H9 (cell line): Measurements from ENCODE around the gene CACNA2D4. TPM values are rescaled to one million over a fixed set of nuclear protein-coding genes. Genes with fewer than 3 reads are reported as not detected.
A peak's percentile ranks its signal among the peaks of the same experiment; 100 is the strongest.

Experiments used
- DNase-seq: peaks from one replicate; pipeline ENCODE4 v3.0.0-alpha.2; 2017
- H2AFZ ChIP-seq: one replicate; pipeline ENCODE4 v1.6.1; 2013; ENCODE audit warnings: mild to moderate bottlenecking, low read length, control low read depth, moderate library complexity
- H2AK5ac ChIP-seq: 2 replicates; pipeline ENCODE4 v1.6.1; 2013; ENCODE audit warnings: low read length, control low read depth, mixed read lengths; ENCODE audit not compliant: insufficient read length
- H2BK120ac ChIP-seq: one replicate; pipeline ENCODE4 v1.6.1; 2013; ENCODE audit warnings: low read depth, mild to moderate bottlenecking, low read length, control low read depth, inconsistent platforms; ENCODE audit not compliant: poor library complexity, severe bottlenecking
- H2BK12ac ChIP-seq: 2 replicates; pipeline ENCODE4 v1.6.1; 2013; ENCODE audit warnings: low read length, control low read depth, mixed read lengths, low read depth; ENCODE audit not compliant: insufficient read length
- H2BK15ac ChIP-seq: 2 replicates; pipeline ENCODE4 v1.6.1; 2013; ENCODE audit warnings: low read depth, low read length, control low read depth
- H2BK20ac ChIP-seq: one replicate; pipeline ENCODE4 v1.6.1; 2013; ENCODE audit warnings: low read depth, mild to moderate bottlenecking, low read length, control low read depth, inconsistent platforms; ENCODE audit not compliant: poor library complexity, severe bottlenecking
- H2BK5ac ChIP-seq: 2 replicates; pipeline ENCODE4 v1.6.1; 2013; ENCODE audit warnings: low read length, control low read depth, mixed read lengths; ENCODE audit not compliant: insufficient read length
- H3K14ac ChIP-seq: 2 replicates; pipeline ENCODE4 v1.6.1; 2013; ENCODE audit warnings: low read length, control low read depth; ENCODE audit not compliant: insufficient read depth
- H3K18ac ChIP-seq: 2 replicates; pipeline ENCODE4 v1.6.1; 2013; ENCODE audit warnings: low read depth, mild to moderate bottlenecking, mixed read lengths, low read length, control low read depth; ENCODE audit not compliant: insufficient read length
- H3K23ac ChIP-seq: 2 replicates; pipeline ENCODE4 v1.6.1; 2013; ENCODE audit warnings: low read length, control low read depth, mixed read lengths, low read depth; ENCODE audit not compliant: insufficient read length
- H3K23me2 ChIP-seq: 2 replicates; pipeline ENCODE4 v1.6.1; 2013; ENCODE audit warnings: low read depth, mild to moderate bottlenecking, mixed read lengths, low read length, control low read depth; ENCODE audit not compliant: insufficient read length, poor library complexity, severe bottlenecking
- H3K27ac ChIP-seq: 2 replicates; pipeline ENCODE4 v1.5.1; 2013; ENCODE audit warnings: low read length, control low read depth, mixed read lengths, low read depth; ENCODE audit not compliant: insufficient read length
- H3K27me3 ChIP-seq: 2 replicates; pipeline ENCODE4 v1.6.1; 2013; ENCODE audit warnings: low read length, control low read depth, inconsistent platforms; ENCODE audit not compliant: insufficient read depth
- H3K4ac ChIP-seq: 2 replicates; pipeline ENCODE4 v1.6.1; 2013; ENCODE audit warnings: low read depth, mild to moderate bottlenecking, control low read depth, inconsistent platforms, low read length, moderate library complexity
- H3K4me1 ChIP-seq: 2 replicates; pipeline ENCODE4 v1.6.1; 2013; ENCODE audit warnings: low read length, control low read depth, inconsistent platforms; ENCODE audit not compliant: insufficient read depth
- H3K4me2 ChIP-seq: 2 replicates; pipeline ENCODE4 v1.6.1; 2013; ENCODE audit warnings: low read length, control low read depth, mixed read lengths; ENCODE audit not compliant: insufficient read length, insufficient read depth
- H3K56ac ChIP-seq: 2 replicates; pipeline ENCODE4 v1.6.1; 2013; ENCODE audit warnings: low read depth, mild to moderate bottlenecking, mixed read lengths, low read length, control low read depth; ENCODE audit not compliant: insufficient read length
- H3K79me1 ChIP-seq: 2 replicates; pipeline ENCODE4 v1.6.1; 2013; ENCODE audit warnings: low read depth, mild to moderate bottlenecking, moderate library complexity, low read length, control low read depth, inconsistent platforms; ENCODE audit not compliant: insufficient read depth, poor library complexity, severe bottlenecking
- H3K79me2 ChIP-seq: 2 replicates; pipeline ENCODE4 v1.6.1; 2013; ENCODE audit warnings: low read length, control low read depth, inconsistent platforms; ENCODE audit not compliant: insufficient read depth
- H3K9ac ChIP-seq: 2 replicates; pipeline ENCODE4 v1.6.1; 2013; ENCODE audit warnings: low read length, control low read depth, mixed read lengths; ENCODE audit not compliant: insufficient read length; ENCODE audit errors: extremely low read depth
- H3K9me3 ChIP-seq: one replicate; pipeline ENCODE4 v1.6.1; 2013; ENCODE audit warnings: low read depth, low read length, inconsistent platforms; ENCODE audit not compliant: control insufficient read depth
- H3T11ph ChIP-seq: one replicate; pipeline ENCODE4 v1.6.1; 2013; ENCODE audit warnings: mild to moderate bottlenecking, low read length, control low read depth, inconsistent platforms
- H4K20me1 ChIP-seq: one replicate; pipeline ENCODE4 v1.6.1; 2013; ENCODE audit not compliant: control insufficient read depth, insufficient read length, insufficient read depth
- H4K5ac ChIP-seq: 2 replicates; pipeline ENCODE4 v1.6.1; 2013; ENCODE audit warnings: low read depth, mild to moderate bottlenecking, mixed read lengths, low read length, control low read depth; ENCODE audit not compliant: insufficient read length
- H4K8ac ChIP-seq: replicated peaks from 2 replicates; pipeline ENCODE4 v1.6.1; 2013; ENCODE audit warnings: low read length, control low read depth, mixed read lengths, low read depth; ENCODE audit not compliant: insufficient read length
- H4K91ac ChIP-seq: 2 replicates; pipeline ENCODE4 v1.6.1; 2013; ENCODE audit warnings: low read depth, mild to moderate bottlenecking, moderate library complexity, mixed read lengths, low read length, control low read depth; ENCODE audit not compliant: insufficient read length
- H3K27ac Mint-ChIP-seq, 3 experiments: 2 replicates in 2 of 3; 3 replicates in 1 of 3; pipeline ENCODE4 v1.8.0; 2020 to 2021; ENCODE audit warnings: mixed read lengths in 3 of 3, mild to moderate bottlenecking in 1 of 3, moderate library complexity in 1 of 3
- H3K27me3 Mint-ChIP-seq: 2 replicates; pipeline ENCODE4 v1.8.0; 2021; ENCODE audit warnings: low read depth, mild to moderate bottlenecking, moderate library complexity, mixed read lengths
- H3K36me3 Mint-ChIP-seq, 3 experiments: 2 replicates in 2 of 3; 3 replicates in 1 of 3; pipeline ENCODE4 v1.8.0; 2020 to 2021; ENCODE audit warnings: low read depth in 3 of 3, mixed read lengths in 3 of 3; ENCODE audit not compliant: insufficient read depth in 1 of 3
- H3K4me1 Mint-ChIP-seq, 2 experiments: 2 replicates each; pipeline ENCODE4 v1.8.0; 2020; ENCODE audit warnings: mixed read lengths in 2 of 2
- H3K4me3 Mint-ChIP-seq, 2 experiments: 2 replicates in 1 of 2; 3 replicates in 1 of 2; pipeline ENCODE4 v1.8.0; 2020 to 2021; ENCODE audit warnings: mild to moderate bottlenecking in 2 of 2, mixed read lengths in 2 of 2, moderate library complexity in 1 of 2
- H3K9me3 Mint-ChIP-seq, 2 experiments: 2 replicates in 1 of 2; 3 replicates in 1 of 2; pipeline ENCODE4 v1.8.0; 2020; ENCODE audit warnings: mild to moderate bottlenecking in 2 of 2, mixed read lengths in 2 of 2, moderate library complexity in 1 of 2
- WGBS: extraction: QIAGEN DNeasy Blood & Tissue Kit; methylation state at CpG from one replicate; pipeline ENCODE4 v1.1.7; 2013; ENCODE audit warnings: missing lambda C conversion rate, low lambda C conversion rate, mixed read lengths; ENCODE audit not compliant: insufficient read length; ENCODE audit errors: extremely low coverage; 5-methylcytosine and 5-hydroxymethylcytosine counted together
- total RNA-seq: library from RNA; stranded (reverse); gene quantifications from 2 replicates; pipeline ENCODE4 v1.2.1, GENCODE V29; 2021
- TF ChIP-seq, protein P1 (sequence below): fragments of 200-600 bp; sonication (generic); conservative IDR thresholded peaks from 3 replicates; pipeline ENCODE4 v1.8.0; 2021; ENCODE audit warnings: antibody characterized with exemption, mild to moderate bottlenecking

The CACNA2D4 gene
- total RNA-seq, 1 experiment from 2014 or later: 0.79 TPM

DNA sequence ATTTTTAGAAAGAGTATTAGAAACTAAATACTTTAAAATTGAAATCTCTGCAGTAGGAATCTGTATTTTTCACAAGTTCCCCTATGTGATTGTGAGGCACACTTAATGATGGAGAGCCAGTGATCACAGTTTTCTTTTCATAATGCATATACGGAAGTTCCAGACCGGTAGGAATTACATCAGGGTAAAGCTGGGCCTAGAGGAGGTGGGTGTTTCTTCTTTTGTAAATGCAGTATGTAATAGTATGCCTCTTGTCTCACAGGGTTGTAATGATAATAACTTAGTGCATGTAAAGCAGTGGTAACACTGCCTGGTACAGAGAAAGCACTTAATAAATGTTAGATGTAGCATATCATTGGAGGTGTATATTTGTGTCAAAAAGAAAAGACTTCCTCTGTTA is 155.3 kb downstream of the CACNA2D4 start:
- WGBS: no CpG with 5 or more reads among the region's 2 CpGs
- peaks cover 15 to 22% of the 10 kb centered on the region in 2 experiments for H3K4me1 Mint-ChIP-seq
- peaks cover 2% of the 10 kb centered on the region; the same call in 1 of the 2 replicates for H3K79me2 ChIP-seq
- no peak overlapping the region for H4K91ac ChIP-seq
- H4K8ac ChIP-seq: no peak overlapping the region
- no peak overlapping the region for H3K23ac ChIP-seq
- no peak overlapping the region for H2BK15ac ChIP-seq
- H3K4me3 Mint-ChIP-seq: no peak overlapping the region
- H2BK5ac ChIP-seq: no peak overlapping the region
- no peak overlapping the region for H3K4me2 ChIP-seq
- TF ChIP-seq, protein P1, sequence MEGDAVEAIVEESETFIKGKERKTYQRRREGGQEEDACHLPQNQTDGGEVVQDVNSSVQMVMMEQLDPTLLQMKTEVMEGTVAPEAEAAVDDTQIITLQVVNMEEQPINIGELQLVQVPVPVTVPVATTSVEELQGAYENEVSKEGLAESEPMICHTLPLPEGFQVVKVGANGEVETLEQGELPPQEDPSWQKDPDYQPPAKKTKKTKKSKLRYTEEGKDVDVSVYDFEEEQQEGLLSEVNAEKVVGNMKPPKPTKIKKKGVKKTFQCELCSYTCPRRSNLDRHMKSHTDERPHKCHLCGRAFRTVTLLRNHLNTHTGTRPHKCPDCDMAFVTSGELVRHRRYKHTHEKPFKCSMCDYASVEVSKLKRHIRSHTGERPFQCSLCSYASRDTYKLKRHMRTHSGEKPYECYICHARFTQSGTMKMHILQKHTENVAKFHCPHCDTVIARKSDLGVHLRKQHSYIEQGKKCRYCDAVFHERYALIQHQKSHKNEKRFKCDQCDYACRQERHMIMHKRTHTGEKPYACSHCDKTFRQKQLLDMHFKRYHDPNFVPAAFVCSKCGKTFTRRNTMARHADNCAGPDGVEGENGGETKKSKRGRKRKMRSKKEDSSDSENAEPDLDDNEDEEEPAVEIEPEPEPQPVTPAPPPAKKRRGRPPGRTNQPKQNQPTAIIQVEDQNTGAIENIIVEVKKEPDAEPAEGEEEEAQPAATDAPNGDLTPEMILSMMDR: no peak
- H3K27ac ChIP-seq: no peak overlapping the region
- H3K36me3 Mint-ChIP-seq: peaks cover 0 to 6% (median 5%) of the 10 kb centered on the region in 3 experiments; a peak in 2 of 7 replicates
- H3K27me3 Mint-ChIP-seq: no peaks in the 10 kb centered on the region
- no peak overlapping the region for H2BK12ac ChIP-seq
- no peaks in the 10 kb centered on the region for H3K23me2 ChIP-seq
- no peaks in the 10 kb centered on the region for H3K27me3 ChIP-seq
- no peak overlapping the region for H4K5ac ChIP-seq
- no peak overlapping the region for H3K14ac ChIP-seq
- H2BK120ac ChIP-seq: no peak overlapping the region
- no peak overlapping the region for H3T11ph ChIP-seq
- no peak overlapping the region for H3K9ac ChIP-seq
- H3K79me1 ChIP-seq: no peaks in the 10 kb centered on the region
- no peak overlapping the region for H2AFZ ChIP-seq
- H2BK20ac ChIP-seq: no peak overlapping the region
- no peaks in the 10 kb centered on the region for H3K4me1 ChIP-seq
- H3K18ac ChIP-seq: no peak overlapping the region
- no peak for DNase-seq
- peak overlapping the region in 1 of 3 experiments; percentile 36; a peak in 1 of 7 replicates for H3K27ac Mint-ChIP-seq
- no peak overlapping the region for H2AK5ac ChIP-seq
- H3K9me3 ChIP-seq: no peaks in the 10 kb centered on the region
- H3K4ac ChIP-seq: no peak overlapping the region
- no peaks in the 10 kb centered on the region for H4K20me1 ChIP-seq
- H3K56ac ChIP-seq: no peak overlapping the region
- no peaks in the 10 kb centered on the region for H3K9me3 Mint-ChIP-seq
